ENCODE data around the gene ITGB8. TPM values are rescaled to one million over a fixed set of nuclear protein-coding genes. Genes with fewer than 3 reads are reported as not detected.
A peak's percentile ranks its signal among the peaks of the same experiment; 100 is the strongest.

The ITGB8 gene
- total RNA-seq, 1 experiment from 2014 or later, result 2.4 TPM

DNA sequence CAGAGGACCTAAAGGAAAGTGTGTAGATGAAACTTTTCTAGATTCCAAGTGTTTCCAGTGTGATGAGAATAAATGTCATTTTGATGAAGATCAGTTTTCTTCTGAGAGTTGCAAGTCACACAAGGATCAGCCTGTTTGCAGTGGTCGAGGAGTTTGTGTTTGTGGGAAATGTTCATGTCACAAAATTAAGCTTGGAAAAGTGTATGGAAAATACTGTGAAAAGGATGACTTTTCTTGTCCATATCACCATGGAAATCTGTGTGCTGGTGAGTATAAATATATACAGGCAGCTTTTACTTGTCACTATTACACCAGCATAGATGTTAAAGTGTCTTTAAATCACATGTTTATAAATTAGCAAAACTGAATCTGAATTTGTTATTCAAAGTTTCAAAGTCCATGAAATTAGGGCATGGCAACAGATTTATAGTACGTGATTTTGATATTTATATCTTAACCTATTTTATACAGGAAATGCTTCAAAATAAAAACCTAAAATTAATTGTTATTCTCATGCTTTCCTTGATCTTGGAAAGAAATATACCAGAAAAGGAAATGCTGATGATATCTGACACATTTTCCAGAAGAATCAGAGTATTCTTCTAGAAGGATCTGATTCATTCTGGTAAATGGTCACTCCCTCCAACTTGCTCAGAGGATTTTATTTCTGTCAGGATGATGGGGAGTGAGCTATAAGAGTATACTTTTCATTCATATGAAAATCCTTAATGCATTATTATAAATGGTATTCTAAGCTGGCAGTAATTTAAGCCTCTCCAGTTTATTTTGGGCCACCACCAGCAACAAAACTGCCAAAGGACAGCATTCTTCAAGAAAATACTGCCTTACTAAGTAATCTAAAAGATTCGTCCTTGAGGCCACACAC, 71.4 kb downstream of the ITGB8 start:
- ChIA-PET POLR2A (no interaction called here), CTCF (interaction anchor here (0.6 to 1.5 kb wide), 10 partner anchors 9 to 654 kb away, joined by 3 to 6 read pairs (median 4); no protein-coding TSS in a partner anchor), RAD21 (ENCODE audit: low non-redundant PET in 1 of 2, low total read pairs in 2 of 2, uncharacterized antibody in 2 of 2, unreplicated experiment in 2 of 2) (no interaction called here)
- Histone ChIP-seq H3K9me2 (ENCODE audit: insufficient read depth) (no peaks in the 10 kb centered on the region), H4K20me1 (ENCODE audit: insufficient read depth) (no peaks in the 10 kb centered on the region), H3K4me1 (ENCODE audit: control insufficient read depth in 1 of 2, insufficient read depth in 2 of 2, low read length in 2 of 2) (no peaks in the 10 kb centered on the region), H2AFZ (ENCODE audit: low read depth, low read length, poor library complexity, severe bottlenecking) (peak overlapping the region; percentile 65), H3K4me2 (ENCODE audit: low read length) (no peak overlapping the region), H3K27ac (ENCODE audit: low read depth, low read length) (no peak overlapping the region), H3K79me2 (ENCODE audit: insufficient read depth, low read length) (no peaks in the 10 kb centered on the region), H3K9ac (ENCODE audit: low read length) (no peak overlapping the region), H3K9me3 (ENCODE audit: control insufficient read depth in 1 of 2, insufficient read depth in 1 of 2, low read depth in 1 of 2, low read length in 2 of 2) (no peaks in the 10 kb centered on the region), H3K4me3 (replicated peaks in 1 of 2; ENCODE audit: low read depth in 1 of 2, low read length in 2 of 2) (no peak overlapping the region), H3K36me3 (ENCODE audit: control insufficient read depth in 1 of 2, insufficient read depth in 2 of 2, low read length in 2 of 2) (no peaks in the 10 kb centered on the region), H3K27me3 (ENCODE audit: insufficient read depth, low read length) (no peaks in the 10 kb centered on the region)
- intact Hi-C loops (cut with micrococcal nuclease), result no loop called here
- TF ChIP-seq, protein P1, sequence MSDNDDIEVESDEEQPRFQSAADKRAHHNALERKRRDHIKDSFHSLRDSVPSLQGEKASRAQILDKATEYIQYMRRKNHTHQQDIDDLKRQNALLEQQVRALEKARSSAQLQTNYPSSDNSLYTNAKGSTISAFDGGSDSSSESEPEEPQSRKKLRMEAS (IDR thresholded peaks at IDR 0.05), result no peak
- TF ChIP-seq YY1 (IDR thresholded peaks at IDR 0.05; ENCODE audit: extremely low read depth, insufficient replicate concordance, low read depth, low read length) (no peak), SP1 (IDR thresholded peaks at IDR 0.05; ENCODE audit: low read depth) (no peak), EZH2 (IDR thresholded peaks at IDR 0.05) (no peak), RAD21 (IDR thresholded peaks at IDR 0.05; ENCODE audit: low read depth) (no peak), TCF7L2 (IDR thresholded peaks at IDR 0.05; ENCODE audit: borderline replicate concordance, extremely low read depth, insufficient read depth, insufficient read length) (no peak), CEBPB (IDR thresholded peaks at IDR 0.05; ENCODE audit: low read depth) (no peak)
- TF ChIP-seq, protein P2, sequence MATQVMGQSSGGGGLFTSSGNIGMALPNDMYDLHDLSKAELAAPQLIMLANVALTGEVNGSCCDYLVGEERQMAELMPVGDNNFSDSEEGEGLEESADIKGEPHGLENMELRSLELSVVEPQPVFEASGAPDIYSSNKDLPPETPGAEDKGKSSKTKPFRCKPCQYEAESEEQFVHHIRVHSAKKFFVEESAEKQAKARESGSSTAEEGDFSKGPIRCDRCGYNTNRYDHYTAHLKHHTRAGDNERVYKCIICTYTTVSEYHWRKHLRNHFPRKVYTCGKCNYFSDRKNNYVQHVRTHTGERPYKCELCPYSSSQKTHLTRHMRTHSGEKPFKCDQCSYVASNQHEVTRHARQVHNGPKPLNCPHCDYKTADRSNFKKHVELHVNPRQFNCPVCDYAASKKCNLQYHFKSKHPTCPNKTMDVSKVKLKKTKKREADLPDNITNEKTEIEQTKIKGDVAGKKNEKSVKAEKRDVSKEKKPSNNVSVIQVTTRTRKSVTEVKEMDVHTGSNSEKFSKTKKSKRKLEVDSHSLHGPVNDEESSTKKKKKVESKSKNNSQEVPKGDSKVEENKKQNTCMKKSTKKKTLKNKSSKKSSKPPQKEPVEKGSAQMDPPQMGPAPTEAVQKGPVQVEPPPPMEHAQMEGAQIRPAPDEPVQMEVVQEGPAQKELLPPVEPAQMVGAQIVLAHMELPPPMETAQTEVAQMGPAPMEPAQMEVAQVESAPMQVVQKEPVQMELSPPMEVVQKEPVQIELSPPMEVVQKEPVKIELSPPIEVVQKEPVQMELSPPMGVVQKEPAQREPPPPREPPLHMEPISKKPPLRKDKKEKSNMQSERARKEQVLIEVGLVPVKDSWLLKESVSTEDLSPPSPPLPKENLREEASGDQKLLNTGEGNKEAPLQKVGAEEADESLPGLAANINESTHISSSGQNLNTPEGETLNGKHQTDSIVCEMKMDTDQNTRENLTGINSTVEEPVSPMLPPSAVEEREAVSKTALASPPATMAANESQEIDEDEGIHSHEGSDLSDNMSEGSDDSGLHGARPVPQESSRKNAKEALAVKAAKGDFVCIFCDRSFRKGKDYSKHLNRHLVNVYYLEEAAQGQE (IDR thresholded peaks at IDR 0.05; ENCODE audit: low read depth), result no peak
- BruUV-seq (replicated peaks), result no TSS peak
- DNase-seq (ENCODE audit: low read depth, low spot score), result no peak
- ATAC-seq, result no peak
